SK-N-SH (cell line): Measurements from ENCODE around the gene CDC42EP3. TPM values are rescaled to one million over a fixed set of nuclear protein-coding genes. Genes with fewer than 3 reads are reported as not detected.
A peak's percentile ranks its signal among the peaks of the same experiment; 100 is the strongest.

Experiments used
- CTCF ChIA-PET: fragments of 300-600, 350-600 bp; formaldehyde crosslinking; extraction: SDS; loops from one replicate; lab custom pipeline; 2021; lab: Yijun Ruan, JAX
- POLR2A ChIA-PET: fragments of 350-600 bp; sonication (Branson Sonifier 250); formaldehyde crosslinking; extraction: SDS; loops from one replicate; lab custom pipeline; 2020; ENCODE audit warnings: antibody characterized with exemption, inconsistent platforms; lab: Yijun Ruan, JAX
- DNase-seq: peaks from one replicate; pipeline ENCODE4 v3.0.0; 2012
- H2AFZ ChIP-seq: fragments of 200-600 bp; sonication (generic); 2 replicates; pipeline ENCODE4 v1.8.1; 2016; ENCODE audit warnings: antibody characterized with exemption, mild to moderate bottlenecking, low read depth
- H3F3A ChIP-seq: fragments of 200-600 bp; sonication (generic); replicated peaks from 2 replicates; pipeline ENCODE3; 2016; ENCODE audit warnings: antibody characterized with exemption, mild to moderate bottlenecking; ENCODE audit not compliant: insufficient read depth
- H3K27ac ChIP-seq, 2 experiments: fragments of 200-500 bp in 1 of 2; fragments of 200-600 bp in 1 of 2; sonication (Bioruptor generic) in 1 of 2; sonication (generic), shearing (Covaris generic) in 1 of 2; 2 replicates each; pipeline versions ENCODE4 v1.5.1 to v1.6.1; 2014 to 2016; ENCODE audit warnings: low read depth in 2 of 2, inconsistent platforms in 1 of 2, low read length in 1 of 2, mild to moderate bottlenecking in 1 of 2, mixed read lengths in 1 of 2
- H3K27me3 ChIP-seq: fragments of 200-600 bp; sonication (generic), shearing (Covaris generic); 2 replicates; pipeline ENCODE4 v1.6.1; 2016; ENCODE audit warnings: mixed run types; ENCODE audit not compliant: insufficient read depth
- H3K36me3 ChIP-seq, 2 experiments: fragments of 200-500 bp in 1 of 2; fragments of 200-600 bp in 1 of 2; sonication (Bioruptor generic) in 1 of 2; sonication (generic) in 1 of 2; replicated peaks in 1 of 2; 2 replicates each; pipeline versions ENCODE3 to v1.5.1; 2014 to 2016; ENCODE audit warnings: low read length in 1 of 2, mild to moderate bottlenecking in 1 of 2; ENCODE audit not compliant: insufficient read depth in 2 of 2, control insufficient read depth in 1 of 2
- H3K4me1 ChIP-seq, 2 experiments: fragments of 200-500 bp in 1 of 2; fragments of 200-600 bp in 1 of 2; sonication (Bioruptor generic) in 1 of 2; sonication (generic), shearing (Covaris generic) in 1 of 2; 2 replicates each; pipeline versions ENCODE4 v1.5.1 to v1.6.1; 2014 to 2016; ENCODE audit warnings: low read depth in 1 of 2, low read length in 1 of 2, mixed run types in 1 of 2; ENCODE audit not compliant: insufficient read depth in 2 of 2, control insufficient read depth in 1 of 2
- H3K4me2 ChIP-seq: fragments of 200-600 bp; sonication (generic), shearing (Covaris generic); 2 replicates; pipeline ENCODE4 v1.6.1; 2017; ENCODE audit warnings: mixed run types
- H3K4me3 ChIP-seq, 2 experiments: fragments of 200-500 bp in 1 of 2; fragments of 200-600 bp in 1 of 2; sonication (Bioruptor generic) in 1 of 2; sonication (generic), shearing (Covaris generic) in 1 of 2; 2 replicates each; pipeline versions ENCODE4 v1.5.1 to v1.8.1; 2014 to 2016; ENCODE audit warnings: low read depth in 2 of 2, inconsistent platforms in 1 of 2, low read length in 1 of 2, mild to moderate bottlenecking in 1 of 2, mixed read lengths in 1 of 2, moderate library complexity in 1 of 2
- H3K79me2 ChIP-seq: fragments of 200-600 bp; sonication (generic); 2 replicates; pipeline ENCODE4 v1.8.1; 2017; ENCODE audit warnings: mild to moderate bottlenecking; ENCODE audit not compliant: insufficient read depth
- H3K9ac ChIP-seq: fragments of 200-600 bp; sonication (generic); 2 replicates; pipeline ENCODE4 v1.6.1; 2017; ENCODE audit warnings: mixed run types
- H3K9me2 ChIP-seq: fragments of 200-600 bp; sonication (generic); 2 replicates; pipeline ENCODE4 v1.6.1; 2017; ENCODE audit warnings: mixed run types
- H3K9me3 ChIP-seq: fragments of 200-600 bp; sonication (generic); 2 replicates; pipeline ENCODE4 v1.6.1; 2017; ENCODE audit warnings: mixed run types, mild to moderate bottlenecking, moderate library complexity
- H4K20me1 ChIP-seq: fragments of 200-600 bp; sonication (generic); 2 replicates; pipeline ENCODE4 v1.6.1; 2017; ENCODE audit warnings: mild to moderate bottlenecking, mixed run types; ENCODE audit not compliant: insufficient read depth
- EP300 ChIP-seq, 2 experiments: IDR thresholded peaks; 2 replicates each; pipeline versions ENCODE4 v1.4.0 to v1.6.1; 2012; ENCODE audit warnings: borderline replicate concordance in 1 of 2, low read depth in 1 of 2, low read length in 1 of 2
- EZH2phosphoT487 ChIP-seq: fragments of 200-600 bp; sonication (generic); IDR thresholded peaks from 2 replicates; pipeline ENCODE4 v1.6.1; 2017; ENCODE audit warnings: low read depth, mixed run types, mild to moderate bottlenecking, antibody characterized with exemption, moderate library complexity, borderline replicate concordance
- FOSL2 ChIP-seq: IDR thresholded peaks from 2 replicates; pipeline ENCODE4 v1.4.0; 2012; ENCODE audit warnings: low read depth, mild to moderate bottlenecking, moderate library complexity, borderline replicate concordance
- GATA2 ChIP-seq: sonication (generic); formaldehyde crosslinking; IDR thresholded peaks from 2 replicates; pipeline ENCODE4 v1.5.0; 2020; ENCODE audit warnings: mild to moderate bottlenecking, missing genetic modification reagents
- JUND ChIP-seq: IDR thresholded peaks from 2 replicates; pipeline ENCODE4 v1.4.0; 2012
- MXI1 ChIP-seq: IDR thresholded peaks from 2 replicates; pipeline ENCODE4 v1.6.1; 2012; ENCODE audit warnings: mild to moderate bottlenecking, low read depth, low read length, improper control_type of control experiment
- NFIC ChIP-seq: IDR thresholded peaks from 2 replicates; pipeline ENCODE4 v1.4.0; 2012; ENCODE audit warnings: borderline replicate concordance
- NRF1 ChIP-seq: IDR thresholded peaks from 2 replicates; pipeline ENCODE4 v1.6.1; 2012; ENCODE audit warnings: low read depth, mild to moderate bottlenecking, low read length
- PBX3 ChIP-seq: IDR thresholded peaks from 2 replicates; pipeline ENCODE4; 2012
- RAD21 ChIP-seq: IDR thresholded peaks from 2 replicates; pipeline ENCODE4 v1.6.1; 2012; ENCODE audit warnings: mild to moderate bottlenecking, low read length
- REST ChIP-seq: IDR thresholded peaks from 2 replicates; pipeline ENCODE4 v1.6.1; 2012; ENCODE audit warnings: mild to moderate bottlenecking, low read depth, low read length, moderate library complexity
- RFX5 ChIP-seq: IDR thresholded peaks from 2 replicates; pipeline ENCODE4 v1.6.1; 2012; ENCODE audit warnings: mild to moderate bottlenecking, improper control_type of control experiment, low read length
- TCF12 ChIP-seq: IDR thresholded peaks from 2 replicates; pipeline ENCODE4 v1.4.0; 2012
- YY1 ChIP-seq: IDR thresholded peaks from 2 replicates; pipeline ENCODE4 v1.4.0; 2012; ENCODE audit warnings: low read depth, mild to moderate bottlenecking
- WGBS: methylation state at CpG from one replicate; pipeline ENCODE4 v1.1.6; 2017; ENCODE audit warnings: low lambda C conversion rate; 5-methylcytosine and 5-hydroxymethylcytosine counted together
- polyA plus RNA-seq, 3 experiments: library from polyadenylated mRNA; depleted of rRNA; stranded (reverse); fragments of >200 nt; gene quantifications; 2 replicates each; pipeline ENCODE4 v1.2.3, GENCODE V29; 2012

CDC42EP3 gene
- polyA plus RNA-seq, 1 of the 3 experiments (the other 2 are of a cell fraction): 87.5 TPM

- Histone ChIP-seq H3K79me2 (no peaks in the 10 kb centered on the region), H3K27ac (no peak overlapping the region), H3K4me1 (peaks cover 0 to 8% of the 10 kb centered on the region in 2 experiments; a peak in 2 of 4 replicates), H3F3A (peaks cover 27% of the 10 kb centered on the region), H3K36me3 (no peaks in the 10 kb centered on the region), H3K27me3 (no peaks in the 10 kb centered on the region), H3K9ac (no peak overlapping the region), H3K4me3 (no peak overlapping the region), H3K9me2 (no peaks in the 10 kb centered on the region), H3K4me2 (no peak overlapping the region), H3K9me3 (no peaks in the 10 kb centered on the region), H4K20me1 (no peaks in the 10 kb centered on the region), H2AFZ (no peak overlapping the region)
- no peak for DNase-seq
- TF ChIP-seq RFX5 (no peak), MXI1 (no peak), NFIC (no peak), RAD21 (no peak), EZH2phosphoT487 (no peak), GATA2 (CRISPR knock-in tag) (no peak), YY1 (no peak), REST (no peak)
- ChIA-PET POLR2A (no interaction called here), CTCF (no interaction called here)
- 45% methylated on average over 2 of the region's 2 CpGs for WGBS
Observed at GRCh38 chr2:37679072-37679695, 7.7 kb upstream of the CDC42EP3 start.

- no peak for DNase-seq
- H3F3A ChIP-seq: peaks cover 31% of the 10 kb centered on the region
- H3K9ac ChIP-seq: peak overlapping the region; percentile 6; the same call in 1 of the 2 replicates
- H3K4me1 ChIP-seq: peaks cover 4 to 8% of the 10 kb centered on the region in 2 experiments; a peak in 3 of 4 replicates
- 4% methylated on average over 1 of the region's 1 CpG for WGBS
- no peaks in the 10 kb centered on the region for H3K27me3 ChIP-seq
- POLR2A ChIA-PET: no interaction called here
- H3K79me2 ChIP-seq: peaks cover 2% of the 10 kb centered on the region
- no peak overlapping the region; the same call in 1 of the 2 replicates for H2AFZ ChIP-seq
- TF ChIP-seq TCF12: peak; percentile 54; the same call in 1 of the 2 replicates
- TF ChIP-seq EP300 (IDR thresholded peaks at IDR 0.05; ENCODE audit: borderline replicate concordance in 1 of 2, low read depth in 1 of 2, low read length in 1 of 2): 0 out of 4 replicates have a peak, but pooled peaks of 1 of the 2 experiments have one; percentile 31
- TF ChIP-seq NRF1: no peak
- no peak for TF ChIP-seq YY1
- TF ChIP-seq PBX3: peak; percentile 58; the same call in 1 of the 2 replicates
- peak; percentile 28; the same call in 1 of the 2 replicates for TF ChIP-seq NFIC
- peak; percentile 85 for TF ChIP-seq JUND
- TF ChIP-seq MXI1: no peak
- TF ChIP-seq FOSL2: peak; percentile 96
- H3K9me2 ChIP-seq: no peaks in the 10 kb centered on the region
- no peaks in the 10 kb centered on the region for H3K36me3 ChIP-seq
- H4K20me1 ChIP-seq: no peaks in the 10 kb centered on the region
- H3K4me2 ChIP-seq: peak overlapping the region; percentile 10; the same call in 1 of the 2 replicates
- CTCF ChIA-PET: interaction anchor here (1.0 to 4.0 kb wide), 5 partner anchors 14 to 280 kb away, joined by 3 to 24 read pairs (median 3); no protein-coding TSS in a partner anchor
- H3K27ac ChIP-seq: peak overlapping the region; percentile 25 to 68; a peak in 3 of 4 replicates
- no peaks in the 10 kb centered on the region for H3K9me3 ChIP-seq
- no peak overlapping the region for H3K4me3 ChIP-seq
Observed at GRCh38 chr2:37676274-37676673, 4.8 kb upstream of the CDC42EP3 start.
